SK-N-SH (cell line): ENCODE measurements around the gene DGCR2.

Experiments
- CTCF ChIP-seq: fragments of 200-600 bp; sonication (generic); IDR thresholded peaks from 2 replicates; pipeline ENCODE4 v1.6.1; 2017; ENCODE audit warnings: antibody characterized with exemption, mild to moderate bottlenecking, moderate library complexity
- JUND ChIP-seq: IDR thresholded peaks from 2 replicates; pipeline ENCODE4 v1.4.0; 2012
- MEF2A ChIP-seq: IDR thresholded peaks from 2 replicates; pipeline ENCODE4 v1.4.0; 2012; ENCODE audit warnings: low read depth, borderline replicate concordance
- MXI1 ChIP-seq: IDR thresholded peaks from 2 replicates; pipeline ENCODE4 v1.6.1; 2012; ENCODE audit warnings: mild to moderate bottlenecking, low read depth, low read length, improper control_type of control experiment
- POLR2AphosphoS5 ChIP-seq: IDR thresholded peaks from 2 replicates; pipeline ENCODE4 v1.6.1; 2012; ENCODE audit warnings: low read depth, low read length
- REST ChIP-seq: IDR thresholded peaks from 2 replicates; pipeline ENCODE4 v1.6.1; 2012; ENCODE audit warnings: mild to moderate bottlenecking, low read depth, low read length, moderate library complexity
- RFX5 ChIP-seq: IDR thresholded peaks from 2 replicates; pipeline ENCODE4 v1.6.1; 2012; ENCODE audit warnings: mild to moderate bottlenecking, improper control_type of control experiment, low read length
- RXRA ChIP-seq: IDR thresholded peaks from 2 replicates; pipeline ENCODE4 v1.4.0; 2012; ENCODE audit warnings: low read depth, mild to moderate bottlenecking, borderline replicate concordance
- TAF1 ChIP-seq: IDR thresholded peaks from 2 replicates; pipeline ENCODE4 v1.6.1; 2012; ENCODE audit warnings: low read depth, mild to moderate bottlenecking, low read length, moderate library complexity, borderline replicate concordance
- YY1 ChIP-seq: IDR thresholded peaks from 2 replicates; pipeline ENCODE4 v1.4.0; 2012; ENCODE audit warnings: low read depth, mild to moderate bottlenecking
- ZBTB33 ChIP-seq: IDR thresholded peaks from 2 replicates; pipeline ENCODE4 v1.4.0; 2012; ENCODE audit warnings: low read depth, borderline replicate concordance

- TF ChIP-seq POLR2AphosphoS5 (no peak), CTCF (no peak), RXRA (no peak), JUND (no peak), REST (no peak), YY1 (no peak), TAF1 (no peak), RFX5 (no peak), MXI1 (no peak), MEF2A (no peak), ZBTB33 (no peak)
Observed at GRCh38 chr22:19105456-19105855, 16.8 kb downstream of the DGCR2 start.
